HG03442 (cell line): ENCODE results near the gene LTV1.
"Not testable (repeated sequence)": the region's sequence is repeated elsewhere in the genome, so short reads cannot be mapped to it uniquely, and the experiment has no call there.

Experiments used
- ATAC-seq: cut with Tn5 transposase; IDR thresholded peaks from one replicate; pipeline ENCODE4 v1.9.1; 2021; ENCODE audit warnings: mild to moderate bottlenecking, moderate library complexity; ENCODE audit not compliant: unreplicated experiment

The LTV1 gene

DNA sequence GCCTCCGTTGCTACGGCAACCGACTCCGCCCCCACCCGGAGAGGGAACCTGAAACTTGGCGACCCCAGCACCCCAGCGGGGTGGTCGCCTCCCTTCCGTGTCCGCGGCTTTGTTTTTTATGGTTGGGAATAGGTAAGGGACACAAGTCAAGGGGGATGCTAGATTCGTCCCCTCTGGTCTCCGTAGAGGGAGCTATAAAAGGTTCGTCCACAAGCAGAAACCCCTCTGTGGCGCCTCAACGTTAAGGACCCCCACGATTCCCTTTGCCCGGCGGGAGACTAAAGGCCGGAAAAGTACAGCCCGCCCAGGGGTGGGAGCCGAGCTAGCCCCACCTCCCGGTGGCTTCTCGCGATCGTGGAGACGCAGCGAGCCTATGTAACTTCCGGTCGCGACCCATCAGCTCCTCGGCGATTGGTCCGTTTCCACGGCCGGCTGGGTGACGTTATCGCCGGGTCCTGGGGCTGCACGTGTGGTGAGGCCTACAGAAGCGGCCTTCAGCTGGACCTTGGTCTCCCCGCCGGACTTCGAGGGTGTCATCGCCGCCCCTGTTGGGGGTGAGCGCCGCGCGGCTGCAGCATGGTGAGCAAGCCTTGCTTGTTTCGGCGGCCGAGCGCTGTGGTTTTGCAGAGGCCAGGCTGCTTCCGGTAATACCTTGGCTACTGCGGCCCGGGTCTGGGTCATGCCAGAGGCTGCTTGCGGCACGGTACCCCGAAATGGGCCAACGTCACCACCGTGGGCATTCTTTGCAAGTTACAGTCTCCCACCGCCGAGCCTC lies at the start of gene LTV1:
Gene LTV1 (plus strand): TSS at position 437 of the 775 bp plus-strand sequence. CDS start 140 bp downstream, at position 577.
- ATAC-seq: peak; percentile 100

- ATAC-seq: not testable (repeated sequence)
Observed at GRCh38 chr6:143796551-143796950, 46.6 kb upstream of the LTV1 start.

GRCh38 chr6:143798487-143798886 lies 44.7 kb upstream of the LTV1 start:
- not testable (repeated sequence) for ATAC-seq

- ATAC-seq: no peak
Observed at GRCh38 chr6:143802833-143803565, 40.1 kb upstream of the LTV1 start.

GRCh38 chr6:143803769-143804568 lies 39.2 kb upstream of the LTV1 start:
- ATAC-seq: no peak

GRCh38 chr6:143804835-143805239 lies 38.3 kb upstream of the LTV1 start:
- ATAC-seq: no peak

DNA sequence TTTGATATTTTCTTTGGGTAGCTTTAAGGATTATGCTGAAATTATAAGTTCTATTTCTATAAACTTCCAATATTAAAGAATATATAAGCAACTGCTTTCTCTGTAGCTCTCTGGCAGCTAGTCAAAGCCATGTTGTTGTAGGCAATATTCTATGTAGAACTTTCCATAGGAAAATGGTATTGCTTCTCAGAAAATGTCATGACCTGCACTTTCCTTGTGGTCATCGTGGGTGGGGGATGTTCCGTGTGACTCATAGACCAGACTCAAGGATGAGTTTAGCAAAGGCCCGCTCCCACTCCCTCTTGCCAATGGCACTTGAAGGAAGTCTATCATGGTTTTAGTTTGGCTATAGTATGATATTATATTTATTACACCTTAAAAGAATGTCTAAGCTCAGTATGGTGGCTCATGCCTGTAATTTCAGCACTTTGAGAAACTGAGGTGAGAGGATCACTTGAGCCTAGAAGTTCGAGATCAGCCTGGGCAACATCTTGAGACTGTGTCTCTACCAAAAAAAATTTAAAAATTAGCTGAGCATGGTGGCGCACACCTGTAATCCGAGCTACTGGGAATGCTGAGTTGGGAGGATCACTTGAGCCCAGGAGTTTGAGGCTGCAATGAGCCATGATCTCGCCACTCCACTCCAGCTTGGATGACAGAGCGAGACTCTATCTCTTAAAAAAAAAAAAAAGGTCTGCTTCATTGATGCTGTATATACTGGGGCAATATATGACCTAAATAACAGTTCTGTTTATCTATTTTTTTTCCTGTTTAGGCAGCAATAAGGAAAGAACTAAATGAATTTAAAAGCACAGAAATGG lies 36.6 kb upstream of the LTV1 start:
- peak; percentile 53 for ATAC-seq

DNA sequence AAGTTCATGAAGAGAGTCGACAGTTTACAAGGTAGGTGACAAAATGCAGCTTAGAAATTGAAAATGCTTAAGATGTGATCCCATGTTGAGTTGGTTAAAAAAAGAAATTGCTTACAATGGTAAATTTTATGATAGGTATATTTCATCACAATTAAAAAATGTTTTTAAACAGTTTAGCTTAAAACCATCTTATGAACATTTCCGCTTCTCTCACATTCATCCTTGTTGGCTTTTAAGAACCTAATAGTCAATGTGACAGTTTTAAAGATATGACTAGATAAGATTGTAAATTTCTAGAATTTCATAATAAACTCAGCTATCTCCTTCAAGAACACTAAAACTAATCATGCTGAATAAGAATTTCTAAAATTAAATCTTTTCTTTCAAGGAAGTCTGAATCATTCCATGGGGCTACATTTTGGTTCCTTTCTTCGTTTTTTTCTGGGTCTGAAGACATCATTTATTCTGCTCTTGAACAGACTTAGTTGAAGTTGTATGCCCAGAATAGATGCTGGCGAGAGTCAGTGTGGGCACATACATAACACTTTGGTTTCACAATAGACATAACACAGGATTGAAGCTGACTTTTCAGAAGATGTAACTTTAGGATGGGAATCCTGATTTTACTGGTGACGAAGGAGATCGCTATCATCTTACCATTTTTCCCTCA lies 35.9 kb upstream of the LTV1 start:
- no peak for ATAC-seq

DNA sequence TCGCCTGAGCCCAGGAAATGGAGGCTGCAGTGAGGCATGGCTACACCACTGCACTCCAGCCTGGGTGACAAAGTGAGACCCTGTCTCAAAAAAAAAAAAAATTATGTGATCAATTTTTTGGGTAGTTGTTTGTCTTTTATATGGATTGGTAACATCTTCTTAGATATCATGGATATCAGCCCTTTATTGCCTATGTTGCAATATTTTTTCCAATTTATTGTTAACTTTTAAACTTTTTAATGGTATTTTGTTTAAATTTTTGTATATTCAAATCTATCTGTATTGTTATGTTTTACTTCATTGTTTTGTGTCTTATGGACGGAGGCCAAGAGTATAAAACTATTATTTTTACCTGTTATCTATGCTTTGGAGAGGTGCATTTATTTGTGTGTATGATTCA lies 32.4 kb upstream of the LTV1 start:
- no peak for ATAC-seq

DNA sequence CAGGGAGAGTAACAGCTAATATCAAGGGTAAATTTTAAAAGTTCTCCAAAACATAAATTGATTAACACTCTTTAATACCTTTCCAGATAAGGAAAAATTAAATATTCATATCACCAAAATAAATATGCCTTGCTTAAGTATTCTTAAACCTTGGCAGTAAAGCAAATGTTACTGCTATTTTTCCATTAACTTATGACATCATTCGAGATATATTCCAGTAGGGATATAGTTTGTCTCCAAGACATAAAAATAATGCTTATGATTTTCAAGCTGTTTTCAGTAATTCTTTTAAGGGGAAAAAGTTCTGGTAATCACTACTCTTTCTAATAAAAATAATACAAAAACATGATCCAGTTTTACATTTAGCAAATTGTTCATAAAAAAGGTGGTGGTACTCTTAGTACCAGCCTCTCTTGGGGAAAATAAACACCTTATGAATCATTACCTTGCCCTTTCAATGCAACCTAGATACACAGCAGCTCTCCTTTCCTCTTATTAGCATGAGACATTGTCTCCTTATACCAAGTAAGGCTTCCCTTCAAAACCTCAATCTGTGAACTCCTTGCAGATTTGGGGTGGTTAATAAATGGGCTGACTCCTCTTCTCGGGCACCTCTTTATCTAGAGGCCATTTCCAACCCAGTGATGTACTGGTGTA lies 31.5 kb upstream of the LTV1 start:
- ATAC-seq: no peak

GRCh38 chr6:143817621-143818020 lies 25.5 kb upstream of the LTV1 start:
- no peak for ATAC-seq

GRCh38 chr6:143821359-143821758 lies 21.8 kb upstream of the LTV1 start:
- no peak for ATAC-seq

DNA sequence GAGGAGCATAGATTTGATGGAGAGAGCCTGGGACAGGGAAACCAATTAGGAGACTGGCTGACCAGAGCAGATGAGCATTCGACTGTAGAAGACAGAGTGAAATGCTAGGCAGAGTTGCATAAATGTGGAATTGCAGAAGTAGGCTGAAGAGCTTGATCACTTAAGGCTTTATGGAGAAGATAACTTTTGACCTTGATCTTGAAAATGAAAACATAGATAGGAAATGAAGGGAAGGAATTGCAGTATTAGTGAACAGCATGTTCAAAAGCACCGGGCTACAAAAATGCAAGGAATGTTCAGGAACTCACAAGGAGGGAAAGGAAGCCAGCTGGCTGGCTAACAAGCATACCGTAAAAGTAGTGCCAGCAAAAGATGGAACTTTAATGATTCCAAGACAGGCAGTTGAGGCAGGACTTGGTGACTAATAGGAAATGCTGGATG lies 20.5 kb upstream of the LTV1 start:
- ATAC-seq: no peak

DNA sequence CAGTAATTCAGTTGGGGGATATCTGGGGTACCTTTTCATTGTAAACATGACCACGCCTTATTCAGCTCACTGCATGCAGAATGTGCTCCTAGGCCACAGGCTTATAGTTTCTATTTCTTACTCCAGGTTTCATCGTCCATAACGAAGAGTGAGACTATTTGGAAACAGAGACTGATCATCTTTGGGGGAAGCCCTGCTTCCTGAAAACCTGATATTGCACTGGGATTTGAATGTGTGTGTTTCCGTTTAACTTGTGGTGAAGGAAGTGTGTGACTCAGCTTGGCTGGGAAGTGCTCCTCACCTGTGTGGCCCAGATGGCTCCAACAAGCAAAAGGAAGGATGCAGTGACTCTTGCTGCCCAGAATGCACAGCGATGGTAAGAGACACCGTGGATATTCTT lies 19.6 kb upstream of the LTV1 start:
- no peak for ATAC-seq

DNA sequence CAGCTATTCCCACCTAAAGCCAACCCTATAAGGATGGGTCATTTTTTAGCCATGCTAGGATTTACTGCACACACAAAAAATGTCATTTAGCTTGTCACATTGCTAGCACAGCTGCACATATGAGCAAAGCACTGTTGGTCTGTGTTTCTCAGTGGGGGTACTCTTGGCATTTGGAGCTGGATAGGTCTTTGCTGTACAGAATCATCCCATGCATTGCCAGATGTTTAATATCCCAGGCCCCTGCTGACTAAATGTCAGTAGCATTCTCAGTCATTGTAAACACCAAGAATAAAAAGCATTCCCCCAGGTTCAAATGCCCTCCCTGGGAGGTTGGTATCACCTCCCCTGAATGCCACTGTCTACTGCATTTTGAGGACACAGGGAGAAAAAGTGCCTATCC lies 14.6 kb upstream of the LTV1 start:
- no peak for ATAC-seq

DNA sequence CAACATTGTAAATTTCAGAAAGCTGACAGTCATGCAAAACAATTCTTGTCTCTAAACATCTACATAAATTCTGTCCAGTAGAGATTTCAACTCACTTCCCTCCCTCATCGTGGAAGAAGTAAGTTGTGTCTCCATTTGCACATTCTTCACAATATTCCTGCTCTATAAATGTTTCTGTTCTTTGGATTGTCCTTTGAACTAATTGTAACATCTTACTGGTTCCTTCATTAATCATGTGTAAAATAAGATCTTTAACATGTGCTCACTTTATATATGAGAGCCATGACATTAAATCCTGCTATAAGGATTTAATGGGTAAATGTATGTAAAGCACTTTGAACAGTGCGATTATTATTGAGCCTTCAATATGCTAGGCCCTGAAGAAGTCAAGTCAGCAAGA lies 7.0 kb upstream of the LTV1 start:
- ATAC-seq: no peak

- no peak for ATAC-seq
Observed at GRCh38 chr6:143838395-143838794, 4.7 kb upstream of the LTV1 start.

- ATAC-seq: no peak
Observed at GRCh38 chr6:143839196-143839595, 3.9 kb upstream of the LTV1 start.

DNA sequence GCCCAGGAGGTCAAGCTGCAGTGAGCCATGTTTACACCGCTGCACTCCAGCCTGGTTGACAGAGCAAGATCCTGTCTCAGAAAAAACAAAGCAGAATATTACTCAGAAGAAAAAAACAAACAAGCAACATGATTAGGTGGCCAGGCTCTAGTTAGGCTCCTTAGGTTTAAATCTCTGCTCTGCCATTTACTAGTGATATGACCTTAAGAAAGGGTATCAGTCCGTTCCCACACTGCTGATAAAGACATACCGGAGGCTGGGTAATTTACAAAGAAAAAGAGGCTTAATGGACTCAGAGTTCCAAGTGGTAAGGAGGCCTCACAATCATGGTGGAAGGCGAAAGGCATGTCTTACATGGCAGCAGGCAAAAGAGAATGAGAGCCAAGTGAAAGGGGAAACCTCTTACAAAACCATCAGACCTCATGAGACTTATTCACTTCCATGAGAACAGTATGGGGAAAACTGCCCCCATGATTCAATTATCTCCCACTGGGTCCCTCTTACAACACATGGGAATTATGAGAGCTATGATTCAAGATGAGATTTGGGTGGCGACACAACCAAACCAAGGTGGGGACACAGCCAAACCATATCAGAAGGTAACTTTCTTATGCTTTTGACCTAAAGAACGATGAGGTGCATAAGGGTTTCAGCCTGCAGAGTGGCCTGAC lies 2.4 kb upstream of the LTV1 start:
- no peak for ATAC-seq
